SH-SY5Y (cell line): Measurements from ENCODE around the gene KRT2.

Source experiments
- GATA2 ChIP-seq: IDR thresholded peaks from 2 replicates; pipeline ENCODE4 v1.6.1; 2011; ENCODE audit warnings: mild to moderate bottlenecking, low read depth, low read length
- GATA3 ChIP-seq: IDR thresholded peaks from 2 replicates; pipeline ENCODE4 v1.6.1; 2011; ENCODE audit warnings: low read depth, mild to moderate bottlenecking, low read length, moderate library complexity

DNA sequence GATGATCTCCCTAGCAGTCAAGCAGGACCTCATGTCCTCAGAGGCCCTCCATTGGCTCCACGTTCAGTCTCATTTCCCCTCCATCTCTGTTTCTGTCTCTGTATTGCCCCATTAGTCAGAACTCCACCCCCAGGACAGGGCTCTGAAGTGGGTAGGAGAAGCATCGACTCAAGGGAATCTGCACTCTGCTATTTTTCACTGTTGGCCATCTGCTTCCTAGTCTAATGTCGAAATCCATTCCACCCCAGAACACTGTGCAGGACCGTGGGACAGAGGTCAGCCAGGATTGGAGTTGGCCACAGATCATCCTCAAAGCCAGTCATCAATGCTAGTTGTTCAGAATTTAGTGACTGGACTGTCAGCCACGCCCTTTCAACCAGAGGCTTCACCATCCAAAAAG lies 41.2 kb upstream of the KRT2 start:
- no peak for TF ChIP-seq GATA2
- TF ChIP-seq GATA3, result no peak
